ENCODE measurements around the gene SMAD5.

Gene SMAD5

DNA sequence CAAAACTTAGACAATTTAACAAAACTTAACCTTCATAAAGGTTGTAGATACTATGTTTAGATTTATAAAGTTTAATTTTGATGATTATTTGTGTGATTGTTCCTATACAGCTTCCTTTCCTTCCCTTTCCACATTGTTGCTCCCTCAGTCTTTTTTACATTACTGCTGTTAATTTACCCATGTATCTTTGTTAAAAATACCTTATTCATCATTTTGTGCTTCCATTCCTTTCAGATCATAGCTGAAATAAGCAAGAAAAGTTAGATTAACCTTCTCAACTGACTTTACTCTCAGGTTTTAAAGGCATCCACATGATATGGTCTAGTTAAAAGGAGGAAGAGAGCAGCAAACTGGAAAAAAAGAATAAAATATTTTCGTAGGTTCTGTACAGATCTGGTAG is 2.0 kb downstream of the SMAD5 start:
- Histone ChIP-seq H3K4me1 (ENCODE audit: control insufficient read depth, insufficient read depth, low read length) (no peaks in the 10 kb centered on the region), H3K4me3 (ENCODE audit: low read length) (no peak overlapping the region)
- no CpG with 5 or more reads among the region's 1 CpG for WGBS (ENCODE audit: insufficient coverage, insufficient read length)

DNA sequence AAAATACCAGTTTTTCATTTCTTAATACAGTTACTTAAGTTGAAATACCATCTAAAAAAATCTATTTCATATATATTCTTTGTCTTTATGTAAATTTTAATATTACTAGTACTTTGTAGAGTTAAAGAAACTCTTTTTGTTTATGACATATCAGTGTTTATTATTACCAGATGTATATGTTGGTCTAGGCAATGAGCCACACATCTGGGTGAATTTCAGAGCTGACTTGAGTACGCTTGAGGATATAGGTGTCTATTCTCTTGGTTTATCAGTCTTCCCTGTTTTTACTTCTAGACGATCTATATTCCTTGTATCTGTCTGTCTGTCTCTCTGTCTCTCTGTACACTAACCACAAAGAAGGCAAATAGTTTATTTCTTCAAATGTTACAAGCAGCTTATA is 2.9 kb downstream of the SMAD5 start:
- no peaks in the 10 kb centered on the region for H3K36me3 ChIP-seq (ENCODE audit: control insufficient read depth, insufficient read depth, low read length)
- H3K4me3 ChIP-seq (ENCODE audit: low read length), result no peak overlapping the region
- WGBS (ENCODE audit: insufficient coverage, insufficient read length), result no CpG with 5 or more reads among the region's 2 CpGs

More for the DNA sequence above, 2.0 kb downstream of the SMAD5 start:
- no peak overlapping the region for H3K27ac ChIP-seq (ENCODE audit: low read length)
- no peaks in the 10 kb centered on the region for H3K36me3 ChIP-seq (ENCODE audit: control insufficient read depth, insufficient read depth, low read length)
- no peaks in the 10 kb centered on the region for H3K27me3 ChIP-seq (ENCODE audit: control insufficient read depth, insufficient read depth, low read length)
- no peaks in the 10 kb centered on the region for H3K9me3 ChIP-seq (ENCODE audit: control insufficient read depth, insufficient read depth, low read length)
- DNase-seq (ENCODE audit: low read depth, low spot score), result no peak

DNA sequence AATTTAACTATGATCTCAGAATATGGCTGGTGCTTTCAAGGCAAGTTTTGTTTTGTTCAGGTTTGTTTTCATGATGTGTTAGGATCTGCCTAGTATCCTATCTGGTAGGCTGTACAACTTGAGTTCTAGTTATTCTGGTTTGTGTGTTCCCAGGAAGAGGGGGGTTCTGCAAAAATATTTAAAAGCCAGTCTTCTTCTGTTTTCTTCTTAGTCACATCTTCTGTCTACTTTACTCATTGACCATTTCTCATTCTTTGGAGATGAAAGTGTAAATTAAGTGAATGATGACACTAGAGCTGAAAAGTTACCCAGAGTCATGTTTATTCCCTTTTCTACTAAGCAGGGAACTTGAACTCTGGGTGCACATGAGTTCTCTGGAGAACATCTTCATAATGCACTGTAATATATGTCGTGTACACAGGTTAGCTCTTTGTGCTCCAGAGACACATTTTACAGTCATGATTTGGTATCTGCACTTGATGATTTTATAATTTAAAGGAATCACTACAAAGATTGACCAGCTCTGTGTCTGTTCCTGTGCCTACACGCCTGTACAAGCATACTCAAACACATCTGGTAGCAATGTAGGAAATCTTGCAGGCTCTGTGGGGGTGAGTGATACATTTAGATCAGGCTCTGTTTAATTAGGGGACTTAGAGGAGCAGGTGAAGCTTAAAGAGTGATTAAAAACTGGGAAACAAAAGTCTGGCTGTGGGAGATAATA is 5.0 kb downstream of the SMAD5 start:
- no CpG with 5 or more reads among the region's 2 CpGs for WGBS (ENCODE audit: insufficient coverage, insufficient read length)
- DNase-seq (ENCODE audit: low read depth, low spot score), result no peak
- H3K4me3 ChIP-seq (ENCODE audit: low read length), result no peak overlapping the region
- no peaks in the 10 kb centered on the region for H3K4me1 ChIP-seq (ENCODE audit: control insufficient read depth, insufficient read depth, low read length)
- no peaks in the 10 kb centered on the region for H3K27me3 ChIP-seq (ENCODE audit: control insufficient read depth, insufficient read depth, low read length)
- no peaks in the 10 kb centered on the region for H3K9me3 ChIP-seq (ENCODE audit: control insufficient read depth, insufficient read depth, low read length)
- H3K36me3 ChIP-seq (ENCODE audit: control insufficient read depth, insufficient read depth, low read length), result no peaks in the 10 kb centered on the region
- H3K27ac ChIP-seq (ENCODE audit: low read length), result no peak overlapping the region

More for the DNA sequence above, 2.9 kb downstream of the SMAD5 start:
- no peaks in the 10 kb centered on the region for H3K9me3 ChIP-seq (ENCODE audit: control insufficient read depth, insufficient read depth, low read length)
- no peak for DNase-seq (ENCODE audit: low read depth, low spot score)
- no peaks in the 10 kb centered on the region for H3K4me1 ChIP-seq (ENCODE audit: control insufficient read depth, insufficient read depth, low read length)
- no peaks in the 10 kb centered on the region for H3K27me3 ChIP-seq (ENCODE audit: control insufficient read depth, insufficient read depth, low read length)
- no peak overlapping the region for H3K27ac ChIP-seq (ENCODE audit: low read length)

DNA sequence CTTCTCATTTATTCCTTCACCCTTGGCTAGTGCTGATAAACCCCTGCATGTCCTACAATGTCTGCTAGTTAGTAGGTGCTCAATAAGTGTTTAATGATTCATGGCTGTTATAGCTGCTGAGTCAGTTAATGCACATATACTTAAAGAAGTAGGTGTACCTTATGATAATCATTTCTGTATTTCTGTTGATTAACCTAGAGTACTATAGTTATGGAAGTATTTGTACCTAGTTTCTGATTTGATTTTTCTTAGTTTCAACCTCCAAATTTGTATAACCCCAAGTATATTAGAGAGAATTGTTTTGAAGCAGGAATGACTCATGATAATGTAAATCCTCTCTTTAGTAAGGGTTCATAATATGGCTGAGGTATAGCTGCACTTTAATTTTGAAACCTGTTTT is 8.9 kb downstream of the SMAD5 start:
- Histone ChIP-seq H3K4me3 (ENCODE audit: low read length) (no peak overlapping the region), H3K9me3 (ENCODE audit: control insufficient read depth, insufficient read depth, low read length) (no peaks in the 10 kb centered on the region), H3K27me3 (ENCODE audit: control insufficient read depth, insufficient read depth, low read length) (no peaks in the 10 kb centered on the region), H3K4me1 (ENCODE audit: control insufficient read depth, insufficient read depth, low read length) (no peaks in the 10 kb centered on the region), H3K36me3 (ENCODE audit: control insufficient read depth, insufficient read depth, low read length) (no peaks in the 10 kb centered on the region), H3K27ac (ENCODE audit: low read length) (no peak overlapping the region)
- no peak for DNase-seq (ENCODE audit: low read depth, low spot score)

DNA sequence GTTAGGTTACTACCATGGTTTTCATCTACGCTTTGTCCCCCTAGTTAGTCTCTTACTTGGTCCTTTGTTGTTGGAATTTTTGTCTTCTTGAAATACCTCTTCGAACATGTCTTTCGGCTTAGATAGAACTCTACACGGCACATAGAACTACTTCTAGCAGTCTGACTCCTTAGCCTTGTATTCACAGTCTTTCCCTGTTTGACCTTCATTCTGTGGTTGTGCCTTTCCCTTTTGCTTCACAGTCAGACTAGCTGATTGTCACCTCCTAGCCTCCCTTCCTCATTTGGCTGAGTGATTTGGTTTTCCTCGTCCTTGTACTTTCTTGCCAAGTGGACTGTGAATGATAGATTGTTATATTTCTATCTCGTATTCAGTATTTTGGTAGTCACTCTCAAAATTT is 10.7 kb downstream of the SMAD5 start:
- Histone ChIP-seq H3K36me3 (ENCODE audit: control insufficient read depth, insufficient read depth, low read length) (no peaks in the 10 kb centered on the region), H3K9me3 (ENCODE audit: control insufficient read depth, insufficient read depth, low read length) (no peaks in the 10 kb centered on the region), H3K27me3 (ENCODE audit: control insufficient read depth, insufficient read depth, low read length) (no peaks in the 10 kb centered on the region), H3K27ac (ENCODE audit: low read length) (no peak overlapping the region), H3K4me1 (ENCODE audit: control insufficient read depth, insufficient read depth, low read length) (no peaks in the 10 kb centered on the region), H3K4me3 (ENCODE audit: low read length) (no peak overlapping the region)
- no peak for DNase-seq (ENCODE audit: low read depth, low spot score)
- no CpG with 5 or more reads among the region's 6 CpGs for WGBS (ENCODE audit: insufficient coverage, insufficient read length)

DNA sequence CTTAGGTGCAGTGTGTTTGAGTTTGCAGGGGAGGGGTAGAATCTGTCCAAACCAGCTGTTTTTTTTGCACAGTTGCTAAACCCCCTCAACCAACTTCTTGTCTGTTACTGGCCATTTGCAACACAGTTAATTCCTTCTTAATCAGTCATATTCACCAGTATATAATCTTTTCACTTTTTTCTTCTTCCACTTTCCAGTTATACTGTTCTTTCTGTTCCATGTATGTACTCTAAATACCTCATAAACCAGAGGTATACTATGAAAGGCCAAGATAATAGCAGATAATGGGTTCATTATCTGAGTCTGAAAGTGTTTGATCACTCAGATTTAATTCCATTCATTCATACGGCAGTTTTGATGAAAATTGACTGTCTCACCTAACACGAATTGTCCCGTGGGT is 11.1 kb downstream of the SMAD5 start:
- no peaks in the 10 kb centered on the region for H3K9me3 ChIP-seq (ENCODE audit: control insufficient read depth, insufficient read depth, low read length)
- no peaks in the 10 kb centered on the region for H3K4me1 ChIP-seq (ENCODE audit: control insufficient read depth, insufficient read depth, low read length)
- H3K4me3 ChIP-seq (ENCODE audit: low read length), result no peak overlapping the region
- no peaks in the 10 kb centered on the region for H3K36me3 ChIP-seq (ENCODE audit: control insufficient read depth, insufficient read depth, low read length)
- H3K27ac ChIP-seq (ENCODE audit: low read length), result no peak overlapping the region
- WGBS (ENCODE audit: insufficient coverage, insufficient read length), result no CpG with 5 or more reads among the region's 3 CpGs
- no peak for DNase-seq (ENCODE audit: low read depth, low spot score)
- H3K27me3 ChIP-seq (ENCODE audit: control insufficient read depth, insufficient read depth, low read length), result no peaks in the 10 kb centered on the region

DNA sequence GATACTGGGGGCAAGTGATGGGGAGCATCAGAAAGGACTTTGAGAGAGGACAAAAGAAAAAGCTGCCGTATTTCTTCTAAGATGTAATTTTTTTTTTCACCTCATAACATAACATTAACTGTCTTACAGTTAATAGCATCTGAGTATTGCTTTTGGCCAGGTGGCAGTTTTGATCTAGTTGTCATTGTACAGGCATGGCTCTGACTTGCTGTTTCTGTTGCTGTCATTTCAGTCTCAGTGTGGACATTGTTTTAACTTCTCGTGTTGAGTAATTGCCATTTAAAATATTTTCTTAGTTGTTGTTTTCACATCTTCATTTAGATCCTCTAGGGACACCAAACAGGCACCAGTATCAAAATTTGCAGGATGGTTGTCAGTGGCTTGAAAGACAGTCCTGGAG is 12.4 kb downstream of the SMAD5 start:
- no CpG with 5 or more reads among the region's 2 CpGs for WGBS (ENCODE audit: insufficient coverage, insufficient read length)
- Histone ChIP-seq H3K27me3 (ENCODE audit: control insufficient read depth, insufficient read depth, low read length) (no peaks in the 10 kb centered on the region), H3K36me3 (ENCODE audit: control insufficient read depth, insufficient read depth, low read length) (no peaks in the 10 kb centered on the region), H3K4me1 (ENCODE audit: control insufficient read depth, insufficient read depth, low read length) (no peaks in the 10 kb centered on the region), H3K4me3 (ENCODE audit: low read length) (no peak overlapping the region), H3K27ac (ENCODE audit: low read length) (no peak overlapping the region), H3K9me3 (ENCODE audit: control insufficient read depth, insufficient read depth, low read length) (no peaks in the 10 kb centered on the region)
- DNase-seq (ENCODE audit: low read depth, low spot score), result no peak

DNA sequence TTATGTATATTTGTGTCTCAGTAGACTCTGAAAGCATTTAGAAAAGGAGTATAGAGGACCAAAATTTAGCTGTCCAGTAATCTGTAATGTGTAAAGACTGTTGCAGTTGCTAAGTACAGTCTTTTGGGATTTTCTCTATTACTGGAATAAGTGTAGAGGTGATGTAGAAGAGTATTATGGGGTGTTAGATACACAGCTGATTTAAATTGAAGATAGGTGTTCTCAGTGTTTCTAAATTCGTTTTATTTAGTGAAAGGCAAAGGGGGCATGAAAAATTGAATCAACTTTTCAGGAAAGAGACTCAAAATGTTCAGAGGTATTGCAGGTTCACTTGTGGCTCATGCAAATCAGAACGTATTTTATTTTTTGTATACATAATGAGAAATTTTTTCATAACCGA is 13.6 kb downstream of the SMAD5 start:
- Histone ChIP-seq H3K9me3 (ENCODE audit: control insufficient read depth, insufficient read depth, low read length) (no peaks in the 10 kb centered on the region), H3K27ac (ENCODE audit: low read length) (no peak overlapping the region), H3K4me1 (ENCODE audit: control insufficient read depth, insufficient read depth, low read length) (no peaks in the 10 kb centered on the region), H3K27me3 (ENCODE audit: control insufficient read depth, insufficient read depth, low read length) (no peaks in the 10 kb centered on the region), H3K36me3 (ENCODE audit: control insufficient read depth, insufficient read depth, low read length) (no peaks in the 10 kb centered on the region), H3K4me3 (ENCODE audit: low read length) (no peak overlapping the region)
- DNase-seq (ENCODE audit: low read depth, low spot score), result no peak
- 100% methylated on average over 1 of the region's 3 CpGs for WGBS (ENCODE audit: insufficient coverage, insufficient read length)

DNA sequence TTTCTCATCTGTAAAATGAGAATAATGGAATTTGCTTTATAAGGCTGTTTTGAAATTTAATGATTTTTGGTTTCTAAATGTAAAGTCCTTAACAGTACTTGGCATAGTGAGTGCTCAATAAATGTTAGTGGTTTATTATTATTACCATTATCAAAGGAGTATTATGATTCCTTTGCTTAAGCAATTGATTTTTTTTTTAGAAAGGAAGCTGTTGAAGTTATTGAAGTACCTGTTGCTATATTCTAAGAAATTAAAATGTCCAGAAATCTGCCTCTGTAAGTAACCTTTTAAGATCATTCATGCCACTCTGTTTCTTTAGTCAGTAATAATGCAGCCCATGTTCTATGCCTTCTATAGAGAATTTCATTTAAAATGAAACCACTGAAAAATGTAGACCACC is 15.0 kb downstream of the SMAD5 start:
- no peaks in the 10 kb centered on the region for H3K4me1 ChIP-seq (ENCODE audit: control insufficient read depth, insufficient read depth, low read length)
- H3K4me3 ChIP-seq (ENCODE audit: low read length), result no peak overlapping the region
- H3K27me3 ChIP-seq (ENCODE audit: control insufficient read depth, insufficient read depth, low read length), result no peaks in the 10 kb centered on the region
- no peak for DNase-seq (ENCODE audit: low read depth, low spot score)
- H3K9me3 ChIP-seq (ENCODE audit: control insufficient read depth, insufficient read depth, low read length), result no peaks in the 10 kb centered on the region
- no peak overlapping the region for H3K27ac ChIP-seq (ENCODE audit: low read length)
- no peaks in the 10 kb centered on the region for H3K36me3 ChIP-seq (ENCODE audit: control insufficient read depth, insufficient read depth, low read length)

DNA sequence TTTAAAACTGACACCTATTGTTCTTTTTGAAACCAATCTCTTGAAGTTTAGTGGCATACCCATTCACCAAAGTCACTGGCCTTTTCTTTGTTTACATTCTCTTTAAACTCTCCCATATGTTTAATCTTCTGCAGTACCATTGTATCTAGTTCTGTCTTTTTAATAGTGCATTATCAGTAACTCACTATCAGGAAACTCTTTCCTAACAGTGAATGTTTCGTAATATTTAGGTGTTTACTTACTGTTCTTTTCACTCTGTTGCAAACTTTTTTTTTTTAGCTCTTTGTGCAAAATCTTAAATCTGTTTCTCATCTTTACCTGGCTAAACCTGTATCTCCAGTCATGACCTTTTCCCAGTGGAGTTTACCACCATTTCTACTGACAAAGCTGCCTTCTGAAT is 17.2 kb downstream of the SMAD5 start:
- Histone ChIP-seq H3K27ac (ENCODE audit: low read length) (no peak overlapping the region), H3K36me3 (ENCODE audit: control insufficient read depth, insufficient read depth, low read length) (peaks cover 3% of the 10 kb centered on the region; the same call in 1 of the 2 replicates), H3K4me3 (ENCODE audit: low read length) (no peak overlapping the region), H3K4me1 (ENCODE audit: control insufficient read depth, insufficient read depth, low read length) (no peaks in the 10 kb centered on the region), H3K27me3 (ENCODE audit: control insufficient read depth, insufficient read depth, low read length) (no peaks in the 10 kb centered on the region), H3K9me3 (ENCODE audit: control insufficient read depth, insufficient read depth, low read length) (no peaks in the 10 kb centered on the region)
- no CpG with 5 or more reads among the region's 1 CpG for WGBS (ENCODE audit: insufficient coverage, insufficient read length)
- no peak for DNase-seq (ENCODE audit: low read depth, low spot score)

DNA sequence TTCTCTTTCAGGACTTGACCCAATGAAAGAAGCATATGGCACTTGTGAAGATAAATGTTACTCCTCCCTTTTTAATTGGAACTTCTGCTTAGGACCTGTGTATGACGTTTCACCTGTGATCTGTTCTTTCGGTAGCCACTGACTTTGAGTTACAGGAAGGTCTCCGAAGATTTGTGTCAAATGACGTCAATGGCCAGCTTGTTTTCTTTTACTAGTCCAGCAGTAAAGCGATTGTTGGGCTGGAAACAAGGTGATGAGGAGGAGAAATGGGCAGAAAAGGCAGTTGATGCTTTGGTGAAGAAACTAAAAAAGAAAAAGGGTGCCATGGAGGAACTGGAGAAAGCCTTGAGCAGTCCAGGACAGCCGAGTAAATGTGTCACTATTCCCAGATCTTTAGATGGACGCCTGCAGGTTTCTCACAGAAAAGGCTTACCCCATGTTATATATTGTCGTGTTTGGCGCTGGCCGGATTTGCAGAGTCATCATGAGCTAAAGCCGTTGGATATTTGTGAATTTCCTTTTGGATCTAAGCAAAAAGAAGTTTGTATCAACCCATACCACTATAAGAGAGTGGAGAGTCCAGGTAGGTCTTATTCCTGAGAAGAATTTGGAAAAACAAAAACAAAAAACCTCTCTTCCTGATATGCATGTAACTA is 21.1 kb downstream of the SMAD5 start:
- Histone ChIP-seq H3K4me1 (ENCODE audit: control insufficient read depth, insufficient read depth, low read length) (no peaks in the 10 kb centered on the region), H3K27ac (ENCODE audit: low read length) (no peak overlapping the region), H3K4me3 (ENCODE audit: low read length) (no peak overlapping the region), H3K36me3 (ENCODE audit: control insufficient read depth, insufficient read depth, low read length) (peaks cover 6% of the 10 kb centered on the region; the same call in 1 of the 2 replicates), H3K9me3 (ENCODE audit: control insufficient read depth, insufficient read depth, low read length) (no peaks in the 10 kb centered on the region), H3K27me3 (ENCODE audit: control insufficient read depth, insufficient read depth, low read length) (no peaks in the 10 kb centered on the region)
- no CpG with 5 or more reads among the region's 11 CpGs for WGBS (ENCODE audit: insufficient coverage, insufficient read length)
- no peak for DNase-seq (ENCODE audit: low read depth, low spot score)
